OCI-LY7 (cell line): ENCODE data around the gene MYOF. TPM values are rescaled to one million over a fixed set of nuclear protein-coding genes. Genes with fewer than 3 reads are reported as not detected.

Source experiments
- BruUV-seq: library from RNA; stranded (reverse); fragments of 400-500 nt; replicated peaks from 2 replicates; lab custom pipeline; 2021; lab: Mats Ljungman, UMichigan
- CTCF ChIA-PET: fragments of 300-600 bp; sonication (Branson Sonifier 250); formaldehyde crosslinking; loops from one replicate; lab custom pipeline; 2022; ENCODE audit warnings: antibody characterized with exemption; ENCODE audit not compliant: unreplicated experiment; lab: Charles Lee
- POLR2A ChIA-PET: fragments of 300-600 bp; sonication (Branson Sonifier 250); formaldehyde crosslinking; loops from one replicate; lab custom pipeline; 2022; ENCODE audit warnings: antibody characterized with exemption; lab: Charles Lee
- DNase-seq: peaks from one replicate; pipeline ENCODE4 v3.0.0-alpha.2; 2015; ENCODE audit warnings: low spot score
- H2AFZ ChIP-seq: fragments of 200-600 bp; sonication (generic), shearing (Covaris generic); 2 replicates; pipeline ENCODE4 v1.6.1; 2014; ENCODE audit warnings: mild to moderate bottlenecking, antibody characterized with exemption, low read length, moderate library complexity
- H3K27ac ChIP-seq: fragments of 200-600 bp; sonication (generic); 2 replicates; pipeline ENCODE4 v1.5.1; 2014; ENCODE audit warnings: mixed run types, low read depth, mild to moderate bottlenecking, moderate library complexity, low read length, inconsistent platforms; ENCODE audit not compliant: poor library complexity, severe bottlenecking
- H3K36me3 ChIP-seq: fragments of 200-600 bp; sonication (generic); 2 replicates; pipeline ENCODE4 v1.6.1; 2014; ENCODE audit warnings: mild to moderate bottlenecking, antibody characterized with exemption, low read length, moderate library complexity, mixed read lengths; ENCODE audit not compliant: insufficient read depth
- H3K4me1 ChIP-seq: fragments of 200-600 bp; sonication (generic); 2 replicates; pipeline ENCODE4 v1.5.1; 2014; ENCODE audit warnings: mild to moderate bottlenecking, low read length; ENCODE audit not compliant: insufficient read depth, poor library complexity, severe bottlenecking
- H3K4me2 ChIP-seq: fragments of 200-600 bp; sonication (generic); 2 replicates; pipeline ENCODE4 v1.6.1; 2014; ENCODE audit warnings: mild to moderate bottlenecking, low read length
- H3K4me3 ChIP-seq: fragments of 200-600 bp; sonication (generic); 2 replicates; pipeline ENCODE4 v1.5.1; 2014; ENCODE audit warnings: mild to moderate bottlenecking, low read depth, low read length; ENCODE audit not compliant: poor library complexity, severe bottlenecking
- H3K79me2 ChIP-seq: fragments of 200-600 bp; sonication (generic); 2 replicates; pipeline ENCODE4 v1.6.1; 2016; ENCODE audit warnings: low read depth, mild to moderate bottlenecking, low read length, moderate library complexity, mixed read lengths; ENCODE audit not compliant: insufficient read depth
- H3K9me2 ChIP-seq: fragments of 200-600 bp; sonication (generic); 2 replicates; pipeline ENCODE4 v1.6.1; 2016; ENCODE audit warnings: mild to moderate bottlenecking, low read length, mixed read lengths; ENCODE audit not compliant: insufficient read depth
- H3K9me3 ChIP-seq: fragments of 200-600 bp; sonication (generic); 2 replicates; pipeline ENCODE4 v1.6.1; 2014; ENCODE audit warnings: mild to moderate bottlenecking, mixed run types, low read length, mixed read lengths
- H4K20me1 ChIP-seq: fragments of 200-600 bp; sonication (generic); 2 replicates; pipeline ENCODE4 v1.6.1; 2014; ENCODE audit warnings: mild to moderate bottlenecking, antibody characterized with exemption, low read length, moderate library complexity, mixed read lengths; ENCODE audit not compliant: insufficient read depth
- CTCF ChIP-seq: fragments of 200-600 bp; sonication (generic); conservative IDR thresholded peaks from 2 replicates; pipeline ENCODE4 v1.5.1; 2014; ENCODE audit warnings: mild to moderate bottlenecking, antibody characterized with exemption, low read length, moderate library complexity, mixed read lengths
- EZH2phosphoT487 ChIP-seq: fragments of 200-600 bp; sonication (generic); IDR thresholded peaks from 2 replicates; pipeline ENCODE4 v1.6.1; 2018; ENCODE audit warnings: low read depth, borderline replicate concordance, mild to moderate bottlenecking, mixed run types, antibody characterized with exemption, low read length, moderate library complexity, mixed read lengths
- intact Hi-C: fragments of 100-400 bp; cut with micrococcal nuclease; formaldehyde crosslinking; loops from one replicate; pipeline ENCODE4 v1.10.0; 2022; ENCODE audit not compliant: unreplicated experiment
- total RNA-seq, 2 experiments: library from RNA; depleted of rRNA in 1 of 2; stranded (reverse); fragments of >200 nt in 1 of 2; shearing (Covaris generic) in 1 of 2; gene quantifications; 2 replicates each; pipeline ENCODE4 v1.2.3, GENCODE V29; 2014 to 2022

Gene MYOF
- total RNA-seq, 2 experiments from 2014 or later: 0.42 TPM; not detected in 1

- no peak for DNase-seq
- Histone ChIP-seq H3K36me3 (no peaks in the 10 kb centered on the region), H4K20me1 (no peaks in the 10 kb centered on the region), H3K4me1 (no peaks in the 10 kb centered on the region), H2AFZ (no peak overlapping the region), H3K9me2 (no peaks in the 10 kb centered on the region), H3K4me3 (no peak overlapping the region), H3K9me3 (no peaks in the 10 kb centered on the region), H3K79me2 (no peaks in the 10 kb centered on the region), H3K4me2 (no peak overlapping the region), H3K27ac (no peak overlapping the region)
- TF ChIP-seq CTCF: no peak
- no peak for TF ChIP-seq EZH2phosphoT487
- POLR2A ChIA-PET: interaction anchor here (0.5 to 0.8 kb wide), 2 partner anchors 12 to 76 kb away, joined by 3 read pairs; no protein-coding TSS in a partner anchor
- intact Hi-C loops: no loop called here
- CTCF ChIA-PET: no interaction called here
- no TSS peak for BruUV-seq
Measured at GRCh38 chr10:93280699-93281366, 201.3 kb downstream of the MYOF start.

GRCh38 chr10:93280121-93280698, 201.9 kb downstream of the MYOF start:
- POLR2A ChIA-PET: interaction anchor here (0.5 kb wide), 1 partner anchor 12 kb away, joined by 3 read pairs; no protein-coding TSS in a partner anchor
- intact Hi-C loops: no loop called here
- H4K20me1 ChIP-seq: no peaks in the 10 kb centered on the region

More at GRCh38 chr10:93280121-93280698, 201.9 kb downstream of the MYOF start:
- no peak for TF ChIP-seq CTCF
- no peak for TF ChIP-seq EZH2phosphoT487
- H2AFZ ChIP-seq: no peak overlapping the region
- no peak for DNase-seq
- H3K36me3 ChIP-seq: no peaks in the 10 kb centered on the region
- no TSS peak for BruUV-seq
- H3K9me2 ChIP-seq: no peaks in the 10 kb centered on the region
- no peaks in the 10 kb centered on the region for H3K9me3 ChIP-seq
- H3K4me1 ChIP-seq: no peaks in the 10 kb centered on the region
- no peaks in the 10 kb centered on the region for H3K79me2 ChIP-seq
- H3K4me3 ChIP-seq: no peak overlapping the region
- H3K27ac ChIP-seq: no peak overlapping the region
- H3K4me2 ChIP-seq: no peak overlapping the region
- CTCF ChIA-PET: no interaction called here
